HK-2 (cell line): ENCODE results near the gene FRMD4A.
"Not testable (repeated sequence)": the region's sequence is repeated elsewhere in the genome, so short reads cannot be mapped to it uniquely, and the experiment has no call there.

ENCODE experiments used
- DNase-seq: peaks from one replicate; pipeline ENCODE4 v3.0.0-alpha.2; 2018; ENCODE audit not compliant: unreplicated experiment

FRMD4A gene

DNA sequence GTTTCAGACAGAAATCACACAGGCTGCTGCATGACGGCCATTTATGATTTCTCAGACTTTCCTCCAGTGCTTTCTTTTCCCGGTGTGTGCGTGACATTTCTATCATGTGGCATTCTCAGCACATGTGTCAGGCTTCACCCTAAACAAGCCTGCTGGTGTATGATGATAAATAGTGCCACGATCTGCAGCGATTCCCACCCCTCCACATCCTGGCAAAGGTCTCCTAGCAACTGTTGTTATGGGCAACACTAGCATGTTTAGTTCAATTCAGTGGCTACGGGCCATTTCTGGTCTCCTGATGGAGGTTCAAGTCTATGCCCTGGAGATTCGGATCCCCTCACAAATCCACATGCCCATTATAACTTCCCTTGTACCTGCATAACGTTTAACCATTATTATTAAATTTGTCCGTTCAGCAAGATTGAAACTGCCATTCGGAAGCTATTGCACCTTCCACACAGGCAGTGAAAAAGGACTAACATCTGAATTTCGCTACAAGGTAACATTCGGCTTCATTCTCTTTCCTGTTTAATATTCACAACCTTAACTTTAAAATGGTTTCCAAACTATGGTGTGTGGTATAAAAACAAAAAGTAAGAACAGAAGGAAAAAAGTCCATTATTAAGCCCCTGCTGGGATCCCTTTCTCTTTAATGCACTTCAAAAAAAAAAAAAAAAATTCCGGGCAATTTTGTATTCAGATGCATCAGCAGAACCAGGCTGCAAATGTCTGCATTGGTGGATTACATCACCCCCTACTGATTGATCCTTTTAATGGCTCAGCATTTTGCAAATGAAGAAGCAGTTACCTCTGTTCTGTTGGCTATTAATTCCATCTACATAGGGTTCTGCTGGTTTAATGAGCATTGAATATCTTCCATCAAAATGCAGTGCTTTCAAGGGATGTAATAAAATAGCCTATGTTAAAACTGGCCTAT, 90.2 kb downstream of the FRMD4A start:
- no peak for DNase-seq

DNA sequence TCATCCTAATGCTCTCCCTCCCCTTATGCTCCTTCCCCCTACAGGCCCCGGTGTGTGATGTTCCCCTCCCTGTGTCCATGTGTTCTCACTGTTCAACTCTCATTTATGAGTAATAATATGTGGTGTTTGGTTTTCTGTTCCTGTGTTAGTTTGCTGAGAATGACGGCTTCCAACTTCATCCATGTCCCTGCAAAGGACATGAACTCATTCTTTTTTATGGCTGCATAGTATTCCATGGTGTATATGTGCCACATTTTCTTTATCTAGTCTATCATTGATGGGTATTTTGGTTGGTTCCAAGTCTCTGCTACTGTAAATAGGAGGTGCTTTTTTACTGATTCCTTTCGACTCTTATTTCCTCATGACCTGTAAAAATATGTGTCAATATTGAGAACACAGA, 92.1 kb downstream of the FRMD4A start:
- not testable (repeated sequence) for DNase-seq

DNA sequence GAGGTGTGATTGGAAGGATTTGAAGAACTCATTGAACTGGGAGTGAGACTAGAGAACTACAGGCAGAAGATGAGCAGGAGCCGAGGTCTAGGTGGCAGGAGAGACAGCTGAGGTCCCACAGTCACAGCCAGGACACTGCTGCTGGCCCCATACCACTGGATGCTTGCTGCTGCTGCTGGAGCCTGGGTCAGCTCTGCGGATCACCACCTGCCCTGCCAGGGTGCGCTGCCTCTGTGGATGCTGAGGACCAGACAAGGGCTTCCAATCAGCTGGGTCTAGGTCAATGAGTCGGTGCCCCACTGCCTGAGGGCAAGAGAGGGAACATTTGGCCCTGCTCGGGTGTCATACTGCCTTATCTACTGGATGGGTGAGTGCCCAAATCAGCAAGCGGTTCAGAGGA, 94.4 kb downstream of the FRMD4A start:
- DNase-seq = no peak

GRCh38 chr10:14235566-14236195, 95.0 kb downstream of the FRMD4A start:
- DNase-seq = no peak

- no peak for DNase-seq
Measured at GRCh38 chr10:14233566-14233965, 97.2 kb downstream of the FRMD4A start.

DNA sequence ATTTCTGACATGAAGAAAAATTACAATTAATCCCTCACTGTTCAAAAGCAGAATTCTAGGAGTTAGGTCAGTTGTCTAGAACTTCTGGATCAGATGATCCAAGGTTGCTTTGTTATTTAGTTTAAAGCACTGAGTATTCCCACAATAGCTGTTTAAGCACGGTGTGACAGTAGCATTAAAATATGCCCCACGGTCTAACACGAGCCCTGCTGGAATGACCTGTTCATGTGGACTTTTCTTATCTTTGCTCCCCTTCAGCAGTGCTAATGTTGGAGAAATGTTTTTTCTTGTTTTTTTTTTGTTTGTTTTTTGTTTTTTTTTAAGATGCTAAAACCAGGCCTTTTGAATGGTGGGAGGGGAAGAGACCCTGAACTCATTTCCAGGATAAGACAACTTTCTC, 101.9 kb downstream of the FRMD4A start:
- not testable (repeated sequence) for DNase-seq

GRCh38 chr10:14225379-14225778, 105.3 kb downstream of the FRMD4A start:
- DNase-seq = no peak

DNA sequence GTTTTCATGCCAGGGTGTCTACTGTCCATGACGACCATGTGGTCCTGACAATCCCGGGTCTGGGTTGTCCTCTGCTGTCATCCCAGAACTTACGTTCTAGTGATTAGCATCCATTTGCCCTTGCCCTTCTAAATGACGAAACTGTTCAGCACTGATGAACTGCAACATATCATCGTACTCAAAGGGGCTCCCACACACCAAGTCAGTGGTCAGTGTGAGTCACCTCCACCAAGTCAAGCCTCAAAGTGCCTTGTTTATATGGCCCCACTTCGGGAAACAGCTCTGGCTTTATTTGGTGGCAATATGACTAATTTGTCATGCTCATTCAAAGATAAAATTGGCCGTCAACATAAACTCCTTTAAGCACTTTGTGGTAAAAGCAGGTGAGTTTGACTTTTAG, 110.7 kb downstream of the FRMD4A start:
- DNase-seq = no peak

DNA sequence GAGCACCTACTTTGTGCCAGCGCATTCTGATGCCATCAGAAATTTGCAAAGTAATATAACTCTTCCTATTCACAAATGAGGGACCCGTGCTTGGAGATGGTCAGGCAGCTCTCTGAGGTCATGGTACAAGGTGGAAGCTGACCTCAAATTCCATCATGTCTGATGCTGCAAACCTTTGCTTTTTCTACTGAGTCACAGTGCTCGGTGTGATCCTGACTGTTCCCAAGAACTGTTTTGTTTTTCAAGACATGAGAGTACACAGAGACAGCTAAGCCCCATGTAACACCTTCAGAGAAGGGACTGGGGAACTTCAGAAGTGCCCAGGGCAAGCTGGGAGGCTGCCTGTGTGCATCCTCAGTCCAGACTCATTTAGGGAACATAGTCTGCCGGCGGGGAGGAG, 111.3 kb downstream of the FRMD4A start:
- no peak for DNase-seq

GRCh38 chr10:14215641-14216040, 115.1 kb downstream of the FRMD4A start:
- no peak for DNase-seq

DNA sequence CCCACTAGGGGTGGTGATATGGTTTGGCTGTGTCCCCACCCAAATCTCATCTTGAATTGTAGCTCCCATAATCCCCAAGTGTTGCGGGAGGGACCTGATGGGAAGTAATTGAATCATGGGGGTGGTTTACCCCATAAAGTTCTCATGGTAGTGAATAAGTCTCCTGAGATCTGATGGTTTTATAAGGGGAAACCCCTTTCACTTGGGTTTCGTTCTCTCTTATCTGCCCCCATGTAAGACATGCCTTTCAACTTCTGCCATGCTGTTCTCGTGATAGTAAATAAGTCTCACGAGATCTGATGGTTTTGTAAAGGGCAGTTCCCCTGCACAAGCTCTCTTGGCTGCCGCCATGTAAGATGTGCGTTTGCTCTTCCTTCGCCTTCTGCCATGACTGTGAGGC, 117.0 kb downstream of the FRMD4A start:
- not testable (repeated sequence) for DNase-seq

GRCh38 chr10:14211610-14212009, 119.1 kb downstream of the FRMD4A start:
- no peak for DNase-seq

DNA sequence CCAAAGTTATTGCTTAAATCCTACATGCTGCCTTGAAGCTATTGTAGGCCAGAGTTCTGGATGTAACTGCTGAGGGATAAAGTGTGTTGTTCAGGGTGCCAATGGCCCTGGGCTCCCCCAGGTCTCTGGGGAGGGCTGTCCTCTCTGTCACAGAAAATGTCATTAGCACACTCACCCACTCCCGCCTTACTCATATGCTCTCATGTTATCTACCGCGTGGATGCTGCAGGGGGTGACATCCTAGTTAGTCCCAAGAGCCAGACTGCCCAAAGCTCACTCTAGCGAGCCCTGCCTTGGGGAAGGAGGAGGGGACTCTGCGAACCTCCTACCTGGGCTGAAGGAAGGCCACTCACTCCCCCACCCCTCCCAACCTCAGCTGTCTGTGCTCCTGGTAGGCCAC, 122.5 kb downstream of the FRMD4A start:
- DNase-seq = no peak

DNA sequence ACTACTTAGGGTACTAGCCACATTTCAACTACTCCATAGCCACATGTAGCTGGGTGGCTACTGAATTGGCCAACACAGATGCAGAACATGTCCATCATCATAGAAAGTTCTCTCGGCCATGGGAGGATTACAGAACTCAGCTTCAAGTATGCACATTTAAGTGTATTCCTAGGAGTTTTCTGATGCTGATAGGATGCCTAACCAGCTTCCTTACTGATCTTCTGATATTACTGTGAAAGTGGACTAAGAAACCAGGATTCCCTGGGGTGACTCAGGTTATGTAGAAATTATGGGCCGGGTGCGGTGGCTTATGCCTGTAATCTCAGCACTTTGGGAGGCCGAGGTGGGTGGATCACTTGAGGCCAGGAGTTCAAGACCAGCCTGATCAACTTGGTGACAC, 125.5 kb downstream of the FRMD4A start:
- DNase-seq = no peak

GRCh38 chr10:14200698-14201544, 129.8 kb downstream of the FRMD4A start:
- DNase-seq = no peak

- not testable (repeated sequence) for DNase-seq
Measured at GRCh38 chr10:14199098-14199497, 131.6 kb downstream of the FRMD4A start.

GRCh38 chr10:14198078-14198477, 132.6 kb downstream of the FRMD4A start:
- no peak for DNase-seq

GRCh38 chr10:14196113-14196512, 134.6 kb downstream of the FRMD4A start:
- DNase-seq = no peak

- DNase-seq = no peak
Measured at GRCh38 chr10:14195433-14195832, 135.3 kb downstream of the FRMD4A start.

- no peak for DNase-seq
Measured at GRCh38 chr10:14192746-14193145, 138.0 kb downstream of the FRMD4A start.

DNA sequence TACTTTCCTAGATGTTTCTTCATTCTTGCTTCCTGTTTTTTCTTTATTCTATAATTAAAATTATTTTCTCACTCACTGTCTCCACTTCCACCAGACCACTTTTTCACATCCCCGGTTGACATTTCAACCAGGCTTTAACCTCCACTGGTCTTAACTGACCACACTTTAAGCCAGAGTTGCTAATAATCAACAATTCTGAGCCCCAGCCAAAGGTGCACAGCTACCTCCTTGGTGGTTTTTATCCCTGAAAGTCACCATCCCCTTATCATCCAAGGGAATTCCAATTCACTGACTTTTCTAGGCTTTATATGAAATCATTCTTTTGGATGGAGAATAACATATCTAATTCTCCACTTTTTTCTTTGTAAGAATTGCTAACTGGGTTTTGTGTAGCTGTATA, 138.9 kb downstream of the FRMD4A start:
- DNase-seq = no peak

GRCh38 chr10:14191407-14191806, 139.3 kb downstream of the FRMD4A start:
- DNase-seq = no peak
